Mesendoderm (in vitro differentiated cells): ENCODE data around the gene CD226.
"Not testable (repeated sequence)": the region's sequence is repeated elsewhere in the genome, so short reads cannot be mapped to it uniquely, and the experiment has no call there.

Experiments used
- DNase-seq: peaks from one replicate; pipeline ENCODE4 v3.0.0; 2013
- H2AK5ac ChIP-seq: 2 replicates; pipeline ENCODE4 v1.6.1; 2013; ENCODE audit warnings: low read length, inconsistent platforms
- H2BK120ac ChIP-seq: 2 replicates; pipeline ENCODE4 v1.6.1; 2013; ENCODE audit warnings: low read depth, mild to moderate bottlenecking, low read length, moderate library complexity, mixed read lengths
- H2BK15ac ChIP-seq: replicated peaks from 2 replicates; pipeline ENCODE4 v1.6.1; 2013; ENCODE audit warnings: low read depth, mild to moderate bottlenecking, moderate library complexity
- H2BK5ac ChIP-seq: 2 replicates; pipeline ENCODE4 v1.6.1; 2013; ENCODE audit warnings: low read length, inconsistent platforms
- H3K18ac ChIP-seq: 2 replicates; pipeline ENCODE4 v1.6.1; 2013; ENCODE audit warnings: mild to moderate bottlenecking, low read length, mixed read lengths
- H3K23ac ChIP-seq: one replicate; pipeline ENCODE4 v1.6.1; 2013; ENCODE audit warnings: low read length
- H3K27ac ChIP-seq: 2 replicates; pipeline ENCODE4 v1.5.1; 2013; ENCODE audit warnings: low read depth, mild to moderate bottlenecking, inconsistent platforms, low read length, moderate library complexity
- H3K27me3 ChIP-seq: 2 replicates; pipeline ENCODE4 v1.6.1; 2013; ENCODE audit warnings: low read length, control low read depth, mild to moderate bottlenecking, inconsistent platforms; ENCODE audit not compliant: insufficient read depth, poor library complexity
- H3K36me3 ChIP-seq: 2 replicates; pipeline ENCODE4 v1.6.1; 2013; ENCODE audit warnings: low read length, inconsistent platforms; ENCODE audit not compliant: control insufficient read depth, insufficient read depth
- H3K4ac ChIP-seq: one replicate; pipeline ENCODE4 v1.6.1; 2013; ENCODE audit warnings: low read depth, mild to moderate bottlenecking, low read length, moderate library complexity
- H3K4me1 ChIP-seq: 2 replicates; pipeline ENCODE4 v1.6.1; 2013; ENCODE audit warnings: low read depth, low read length, inconsistent platforms; ENCODE audit not compliant: control insufficient read depth
- H3K4me2 ChIP-seq: 2 replicates; pipeline ENCODE4 v1.6.1; 2013; ENCODE audit warnings: low read length
- H3K4me3 ChIP-seq: 2 replicates; pipeline ENCODE4 v1.5.1; 2013; ENCODE audit warnings: mild to moderate bottlenecking, low read length
- H3K56ac ChIP-seq: one replicate; pipeline ENCODE4 v1.6.1; 2013; ENCODE audit warnings: low read length
- H3K79me1 ChIP-seq: 2 replicates; pipeline ENCODE4 v1.6.1; 2013; ENCODE audit warnings: low read length, inconsistent platforms
- H3K79me2 ChIP-seq: 2 replicates; pipeline ENCODE4 v1.6.1; 2013; ENCODE audit warnings: mild to moderate bottlenecking, low read length; ENCODE audit not compliant: control insufficient read depth, insufficient read depth
- H3K9ac ChIP-seq: 2 replicates; pipeline ENCODE4 v1.6.1; 2013; ENCODE audit warnings: low read length, inconsistent platforms
- H4K5ac ChIP-seq: one replicate; pipeline ENCODE4 v1.6.1; 2013; ENCODE audit warnings: low read length
- H4K8ac ChIP-seq: one replicate; pipeline ENCODE4 v1.6.1; 2013; ENCODE audit warnings: low read depth, mild to moderate bottlenecking, control low read depth, low read length, moderate library complexity
- WGBS: extraction: QIAGEN DNeasy Blood & Tissue Kit; methylation state at CpG from one replicate; pipeline ENCODE4 v1.1.7; 2013; ENCODE audit warnings: low lambda C conversion rate, missing lambda C conversion rate; ENCODE audit not compliant: insufficient coverage; ENCODE audit errors: extremely low coverage; 5-methylcytosine and 5-hydroxymethylcytosine counted together

Gene CD226

DNA sequence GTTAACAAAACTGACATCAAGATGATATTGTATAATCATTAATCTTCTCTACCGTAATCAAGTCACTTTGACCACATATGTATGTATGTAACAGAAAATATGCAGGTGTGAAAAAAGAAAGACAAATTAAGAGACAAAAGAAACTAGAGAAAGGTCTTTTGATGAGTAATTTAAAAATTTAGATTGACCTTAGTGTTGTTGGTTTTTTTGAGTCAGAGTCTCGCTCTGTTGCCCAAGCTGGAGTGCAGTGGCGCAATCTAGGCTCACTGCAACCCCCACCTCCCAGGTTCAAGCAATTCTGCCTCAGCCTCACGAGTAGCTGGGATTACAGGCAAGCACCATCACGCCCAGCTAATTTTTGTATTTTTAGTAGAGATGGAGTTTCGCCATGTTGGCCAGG lies 82.9 kb downstream of the CD226 start:
- not testable (repeated sequence) for H4K5ac ChIP-seq, H3K56ac ChIP-seq, H3K27me3 ChIP-seq, H3K4ac ChIP-seq, H4K8ac ChIP-seq, H3K18ac ChIP-seq, H2BK5ac ChIP-seq, H3K36me3 ChIP-seq, DNase-seq, H3K4me2 ChIP-seq, H3K79me1 ChIP-seq, H3K27ac ChIP-seq, H3K4me3 ChIP-seq, H2BK120ac ChIP-seq, H3K79me2 ChIP-seq, H3K9ac ChIP-seq, H2AK5ac ChIP-seq, H2BK15ac ChIP-seq, H3K4me1 ChIP-seq, H3K23ac ChIP-seq
- WGBS = no CpG with 5 or more reads among the region's 6 CpGs

DNA sequence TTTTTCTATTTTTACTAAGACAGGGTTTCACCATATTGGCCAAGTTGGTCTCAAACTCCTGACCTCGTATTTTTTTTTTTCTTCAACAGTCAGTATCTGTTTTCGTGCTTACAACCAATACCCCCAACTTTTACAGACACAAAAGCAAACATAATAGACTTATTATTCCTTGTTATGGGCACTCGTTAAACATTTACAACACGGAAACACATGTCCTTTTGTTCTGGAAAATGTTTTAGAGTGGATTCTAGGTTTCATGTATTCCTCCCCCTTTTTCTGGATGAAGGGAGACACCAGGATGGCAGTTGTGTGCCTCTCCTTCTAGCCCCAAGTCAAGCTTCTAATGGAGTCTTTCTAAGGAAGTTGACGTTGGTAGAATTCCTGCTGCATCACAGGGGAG lies 88.8 kb downstream of the CD226 start:
- H3K27me3 ChIP-seq = no peaks in the 10 kb centered on the region
- no peaks in the 10 kb centered on the region for H3K4me1 ChIP-seq
- no peak overlapping the region for H3K18ac ChIP-seq
- no peak overlapping the region for H3K23ac ChIP-seq
- no CpG with 5 or more reads among the region's 5 CpGs for WGBS
- H2BK120ac ChIP-seq = no peak overlapping the region
- H2BK15ac ChIP-seq = no peak overlapping the region
- no peak overlapping the region for H3K9ac ChIP-seq
- no peak overlapping the region for H3K4ac ChIP-seq
- no peak overlapping the region for H2AK5ac ChIP-seq
- H3K36me3 ChIP-seq = no peaks in the 10 kb centered on the region
- H3K79me2 ChIP-seq = no peaks in the 10 kb centered on the region
- H2BK5ac ChIP-seq = no peak overlapping the region
- no peak for DNase-seq
- no peak overlapping the region for H4K5ac ChIP-seq
- H3K79me1 ChIP-seq = no peaks in the 10 kb centered on the region
- H3K4me3 ChIP-seq = no peak overlapping the region
- no peak overlapping the region for H3K56ac ChIP-seq
- H3K4me2 ChIP-seq = no peak overlapping the region
- no peak overlapping the region for H3K27ac ChIP-seq
- no peak overlapping the region for H4K8ac ChIP-seq

DNA sequence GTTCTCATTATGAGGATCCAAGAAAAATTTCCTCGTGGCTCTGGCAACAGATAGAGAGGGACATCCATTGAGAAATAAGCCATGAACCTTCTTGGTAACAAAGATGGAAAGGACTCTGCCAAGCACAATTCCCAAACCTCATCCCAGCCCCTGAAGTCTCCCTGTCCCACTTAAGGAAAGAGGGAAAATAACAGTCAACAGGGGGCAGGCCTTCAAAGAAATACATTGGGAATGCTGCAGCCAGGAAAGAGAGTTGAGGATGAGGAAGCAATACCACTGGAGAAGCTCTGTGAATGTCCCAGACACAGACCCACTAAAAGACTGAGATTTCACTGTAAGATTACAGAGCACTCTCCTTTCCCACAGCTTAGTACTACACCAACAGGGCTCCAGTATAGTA lies 93.2 kb downstream of the CD226 start:
- H4K8ac ChIP-seq = no peak overlapping the region
- H3K23ac ChIP-seq = no peak overlapping the region
- no peak overlapping the region for H3K4ac ChIP-seq
- H3K4me1 ChIP-seq = no peaks in the 10 kb centered on the region
- no peaks in the 10 kb centered on the region for H3K36me3 ChIP-seq
- no peak overlapping the region for H3K18ac ChIP-seq
- no peak overlapping the region for H3K56ac ChIP-seq
- no peak overlapping the region for H2BK5ac ChIP-seq
- peak; percentile 39 for DNase-seq
- H2BK120ac ChIP-seq = no peak overlapping the region
- H4K5ac ChIP-seq = no peak overlapping the region
- no peak overlapping the region for H2BK15ac ChIP-seq
- H3K27ac ChIP-seq = no peak overlapping the region
- no peak overlapping the region for H2AK5ac ChIP-seq
- no peaks in the 10 kb centered on the region for H3K79me2 ChIP-seq
- H3K79me1 ChIP-seq = no peaks in the 10 kb centered on the region
- H3K4me3 ChIP-seq = no peak overlapping the region
- H3K27me3 ChIP-seq = no peaks in the 10 kb centered on the region
- no CpG with 5 or more reads among the region's 1 CpG for WGBS
- no peak overlapping the region for H3K9ac ChIP-seq
- H3K4me2 ChIP-seq = no peak overlapping the region

DNA sequence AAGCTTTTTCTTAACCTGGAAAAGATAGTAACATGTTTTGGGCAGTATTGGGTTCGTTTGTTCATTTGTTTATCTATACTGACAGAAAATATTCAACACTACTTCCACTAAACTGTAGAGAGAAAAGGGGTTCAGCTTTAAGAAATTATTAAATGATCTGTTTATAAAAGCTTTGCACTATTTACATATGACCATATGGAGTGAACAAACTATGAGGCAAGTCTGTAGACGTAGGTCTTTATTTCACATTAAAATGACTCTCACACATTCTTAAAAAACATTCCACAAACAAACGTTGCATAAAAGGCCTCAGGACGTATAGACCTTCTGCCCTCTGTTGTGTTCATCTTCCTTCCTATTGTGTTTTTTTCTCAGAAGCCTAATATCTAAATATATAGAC lies 94.6 kb downstream of the CD226 start:
- Histone ChIP-seq H3K4ac (no peak overlapping the region), H3K9ac (no peak overlapping the region), H3K56ac (no peak overlapping the region), H3K4me2 (no peak overlapping the region), H2BK120ac (no peak overlapping the region), H3K4me1 (no peaks in the 10 kb centered on the region), H2BK5ac (no peak overlapping the region), H2BK15ac (no peak overlapping the region), H2AK5ac (no peak overlapping the region), H3K79me2 (no peaks in the 10 kb centered on the region), H3K4me3 (no peak overlapping the region), H4K8ac (no peak overlapping the region), H3K23ac (no peak overlapping the region), H4K5ac (no peak overlapping the region), H3K79me1 (no peaks in the 10 kb centered on the region), H3K36me3 (no peaks in the 10 kb centered on the region), H3K27me3 (no peaks in the 10 kb centered on the region), H3K18ac (no peak overlapping the region), H3K27ac (no peak overlapping the region)
- no peak for DNase-seq
- no CpG with 5 or more reads among the region's 4 CpGs for WGBS

DNA sequence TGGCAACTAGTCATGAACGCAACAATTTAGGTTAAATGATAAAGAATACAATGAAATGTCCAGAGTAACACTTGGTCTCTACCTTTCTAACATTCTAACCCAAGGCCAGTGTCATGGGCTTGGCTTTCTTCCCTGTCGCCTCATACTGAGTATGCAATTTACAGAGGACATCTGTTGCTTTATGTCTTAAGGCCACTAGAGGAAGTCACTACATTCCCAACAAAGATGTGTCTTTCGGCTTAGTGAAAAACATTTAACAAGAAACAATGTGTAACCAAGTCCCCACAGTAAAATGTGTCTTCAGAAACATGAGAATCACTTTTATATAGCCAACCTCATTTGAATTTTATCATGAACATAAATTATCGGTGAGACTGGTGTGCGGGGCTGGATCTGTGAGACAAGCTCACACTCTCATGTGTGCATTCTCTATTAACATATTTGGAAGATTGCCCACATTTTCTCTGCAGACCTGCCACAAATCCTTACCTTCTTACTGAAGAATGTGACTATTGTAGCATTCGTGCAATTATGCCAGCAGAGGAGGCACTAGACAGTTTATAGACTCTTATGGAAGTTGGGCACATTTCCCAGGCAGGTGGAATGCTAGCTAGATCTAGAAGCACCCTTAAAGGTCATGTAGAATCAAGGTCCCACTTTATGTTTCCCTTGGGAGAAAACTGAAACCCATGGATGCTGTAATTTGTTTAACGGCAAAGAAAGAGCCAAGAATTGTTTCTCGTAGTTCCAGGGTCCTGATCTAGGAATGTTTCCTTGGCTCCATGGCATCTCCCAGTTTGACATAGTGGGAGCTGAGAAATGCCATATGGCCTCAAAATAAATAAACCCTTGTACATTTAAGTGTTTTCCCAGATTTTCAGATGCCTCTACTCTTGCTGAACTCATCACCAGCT lies 101.8 kb downstream of the CD226 start:
- H3K4me1 ChIP-seq = no peaks in the 10 kb centered on the region
- H3K27ac ChIP-seq = no peak overlapping the region
- no peak overlapping the region for H3K4me3 ChIP-seq
- H2AK5ac ChIP-seq = no peak overlapping the region
- no peak overlapping the region for H2BK5ac ChIP-seq
- H3K4ac ChIP-seq = no peak overlapping the region
- no peak overlapping the region for H4K5ac ChIP-seq
- no peak overlapping the region for H3K18ac ChIP-seq
- H3K36me3 ChIP-seq = no peaks in the 10 kb centered on the region
- WGBS = no CpG with 5 or more reads among the region's 8 CpGs
- no peak overlapping the region for H3K23ac ChIP-seq
- H3K79me2 ChIP-seq = no peaks in the 10 kb centered on the region
- no peak overlapping the region for H2BK120ac ChIP-seq
- H3K56ac ChIP-seq = no peak overlapping the region
- H3K79me1 ChIP-seq = no peaks in the 10 kb centered on the region
- H4K8ac ChIP-seq = no peak overlapping the region
- no peak overlapping the region for H3K4me2 ChIP-seq
- H2BK15ac ChIP-seq = no peak overlapping the region
- DNase-seq = peak; percentile 57
- H3K9ac ChIP-seq = no peak overlapping the region
- no peaks in the 10 kb centered on the region for H3K27me3 ChIP-seq

DNA sequence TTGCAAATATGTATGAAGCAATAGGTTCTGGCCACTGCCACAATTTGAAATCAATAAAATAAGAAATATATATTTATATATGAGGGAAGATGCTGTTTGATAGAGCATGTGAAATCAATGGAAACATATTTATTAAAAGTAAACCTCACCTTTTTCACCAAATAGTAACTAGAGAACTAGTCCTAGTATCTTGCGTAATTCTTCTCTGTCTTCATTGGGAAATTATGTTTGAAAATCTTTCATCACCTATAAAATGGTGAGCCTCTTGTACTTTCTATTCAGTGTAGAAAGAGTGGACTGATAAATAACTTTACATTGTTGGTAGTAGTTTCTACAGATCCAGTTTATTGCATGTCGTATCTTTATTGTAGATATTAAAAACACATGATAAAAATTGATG lies 103.0 kb downstream of the CD226 start:
- H3K18ac ChIP-seq = no peak overlapping the region
- DNase-seq = no peak
- H3K56ac ChIP-seq = no peak overlapping the region
- H3K4me3 ChIP-seq = no peak overlapping the region
- H2BK15ac ChIP-seq = no peak overlapping the region
- H4K8ac ChIP-seq = no peak overlapping the region
- H3K27me3 ChIP-seq = no peaks in the 10 kb centered on the region
- H2AK5ac ChIP-seq = no peak overlapping the region
- H4K5ac ChIP-seq = no peak overlapping the region
- H2BK120ac ChIP-seq = no peak overlapping the region
- no peaks in the 10 kb centered on the region for H3K4me1 ChIP-seq
- no peak overlapping the region for H2BK5ac ChIP-seq
- no peak overlapping the region for H3K4me2 ChIP-seq
- no peak overlapping the region for H3K4ac ChIP-seq
- no CpG with 5 or more reads among the region's 2 CpGs for WGBS
- H3K9ac ChIP-seq = no peak overlapping the region
- H3K36me3 ChIP-seq = no peaks in the 10 kb centered on the region
- no peak overlapping the region for H3K23ac ChIP-seq
- no peaks in the 10 kb centered on the region for H3K79me1 ChIP-seq
- H3K79me2 ChIP-seq = no peaks in the 10 kb centered on the region
- no peak overlapping the region for H3K27ac ChIP-seq
